Fibroblast of lung (primary cell): ENCODE measurements around the gene ZNF883. TPM values are rescaled to one million over a fixed set of nuclear protein-coding genes. Genes with fewer than 3 reads are reported as not detected.
A peak's percentile ranks its signal among the peaks of the same experiment; 100 is the strongest.

Experiments
- DNase-seq, 2 donors: peaks; one replicate each; pipeline versions ENCODE4 v3.0.0 to v3.0.0-alpha.2; 2010; ENCODE audit warnings: low read depth in 2 of 2
- H2AFZ ChIP-seq: 2 replicates; pipeline ENCODE4 v1.5.1; 2012; ENCODE audit warnings: low read length, control low read depth, inconsistent platforms
- H3K27ac ChIP-seq: 2 replicates; pipeline ENCODE4 v1.5.1; 2011; ENCODE audit warnings: low read length, control low read depth; ENCODE audit not compliant: insufficient read depth
- H3K27me3 ChIP-seq: 2 replicates; pipeline ENCODE4 v1.5.1; 2011; ENCODE audit warnings: mild to moderate bottlenecking, low read length; ENCODE audit not compliant: control insufficient read depth, insufficient read depth
- H3K36me3 ChIP-seq: 2 replicates; pipeline ENCODE4 v1.5.1; 2011; ENCODE audit warnings: low read length; ENCODE audit not compliant: control insufficient read depth, insufficient read depth
- H3K4me1 ChIP-seq: 2 replicates; pipeline ENCODE4 v1.5.1; 2011; ENCODE audit warnings: low read length; ENCODE audit not compliant: control insufficient read depth, insufficient read depth; ENCODE audit errors: extremely low read depth
- H3K4me2 ChIP-seq: 2 replicates; pipeline ENCODE4 v1.5.1; 2011; ENCODE audit warnings: low read length, control low read depth; ENCODE audit not compliant: insufficient read depth; ENCODE audit errors: extremely low read depth
- H3K4me3 ChIP-seq, 4 experiments: fragments of 200-600 bp in 1 of 4; sonication (generic) in 1 of 4; replicated peaks in 1 of 4; 2 replicates each; pipeline ENCODE4 v1.5.1; 2011 to 2016; ENCODE audit warnings: low read length in 4 of 4, low read depth in 3 of 4, mild to moderate bottlenecking in 3 of 4, control low read depth in 2 of 4, inconsistent platforms in 1 of 4, mixed read lengths in 1 of 4; ENCODE audit not compliant: insufficient read depth in 1 of 4; ENCODE audit errors: control extremely low read depth in 1 of 4
- H3K79me2 ChIP-seq: 2 replicates; pipeline ENCODE4 v1.5.1; 2012; ENCODE audit warnings: mild to moderate bottlenecking, low read length, inconsistent platforms; ENCODE audit not compliant: control insufficient read depth, insufficient read depth
- H3K9ac ChIP-seq: 2 replicates; pipeline ENCODE4 v1.5.1; 2011; ENCODE audit warnings: mild to moderate bottlenecking, low read length, control low read depth; ENCODE audit not compliant: insufficient read depth
- H3K9me3 ChIP-seq: 2 replicates; pipeline ENCODE4 v1.5.1; 2012; ENCODE audit warnings: low read depth, low read length; ENCODE audit not compliant: control insufficient read depth, insufficient read depth
- H4K20me1 ChIP-seq: 2 replicates; pipeline ENCODE4 v1.5.1; 2011; ENCODE audit warnings: low read length; ENCODE audit not compliant: control insufficient read depth, insufficient read depth; ENCODE audit errors: extremely low read depth
- CTCF ChIP-seq, 2 donors: IDR thresholded peaks in 1 of 2; conservative IDR thresholded peaks in 1 of 2; 1 replicate in 1 of 2; 2 replicates in 1 of 2; pipeline ENCODE4 v1.5.1; 2011 to 2012; ENCODE audit warnings: low read length in 2 of 2, control low read depth in 1 of 2, inconsistent platforms in 1 of 2, low read depth in 1 of 2, mild to moderate bottlenecking in 1 of 2
- EZH2 ChIP-seq: IDR thresholded peaks from 2 replicates; pipeline ENCODE4 v1.5.1; 2012; ENCODE audit warnings: low read length, control low read depth, mild to moderate bottlenecking; ENCODE audit errors: missing control alignments
- polyA plus RNA-seq, 2 donors: library from polyadenylated mRNA; depleted of rRNA in 1 of 2; stranded (reverse) in 1 of 2; unstranded in 1 of 2; fragments of >200 nt; gene quantifications; 2 replicates each; pipeline ENCODE4 v1.2.1, GENCODE V29; 2011 to 2012; ENCODE audit warnings: missing spikeins in 1 of 2
- total RNA-seq: library from RNA; depleted of rRNA; stranded (reverse); fragments of >200 nt; gene quantifications from 2 replicates; pipeline ENCODE4 v1.2.1, GENCODE V29; 2014

ZNF883 gene
- total and polyA plus RNA-seq, 2 donors (not counting 1 experiment from before 2014, with no cell fraction given) = 2.5 to 9.7 TPM

GRCh38 chr9:113026200-113026599 lies 14.2 kb upstream of the ZNF883 start:
- no peaks in the 10 kb centered on the region for H3K4me1 ChIP-seq
- H3K4me3 ChIP-seq = no peak overlapping the region
- H3K9me3 ChIP-seq = no peaks in the 10 kb centered on the region
- H3K36me3 ChIP-seq = no peaks in the 10 kb centered on the region
- no peaks in the 10 kb centered on the region for H4K20me1 ChIP-seq
- no peak overlapping the region for H2AFZ ChIP-seq
- DNase-seq = peak in 1 of 2 donors; percentile 5
- no peaks in the 10 kb centered on the region for H3K27me3 ChIP-seq
- no peaks in the 10 kb centered on the region for H3K79me2 ChIP-seq
- TF ChIP-seq EZH2 (no peak), CTCF (conservative IDR thresholded peaks at IDR 0.05 in 1 of 2, IDR thresholded peaks at IDR 0.05 in 1 of 2; ENCODE audit: low read depth in 1 of 2, low read length in 2 of 2) (no peak)
- no peak overlapping the region for H3K9ac ChIP-seq
- H3K4me2 ChIP-seq = no peak overlapping the region
- H3K27ac ChIP-seq = no peak overlapping the region

GRCh38 chr9:113018247-113018646 lies 6.3 kb upstream of the ZNF883 start:
- H3K27me3 ChIP-seq = no peaks in the 10 kb centered on the region
- no peak overlapping the region for H3K27ac ChIP-seq
- H3K9ac ChIP-seq = no peak overlapping the region
- DNase-seq = no peak
- no peaks in the 10 kb centered on the region for H3K4me1 ChIP-seq
- TF ChIP-seq EZH2 (no peak), CTCF (conservative IDR thresholded peaks at IDR 0.05 in 1 of 2, IDR thresholded peaks at IDR 0.05 in 1 of 2; ENCODE audit: low read depth in 1 of 2, low read length in 2 of 2) (no peak)
- no peaks in the 10 kb centered on the region for H4K20me1 ChIP-seq
- H3K4me3 ChIP-seq = no peak overlapping the region
- no peaks in the 10 kb centered on the region for H3K79me2 ChIP-seq
- H2AFZ ChIP-seq = no peak overlapping the region
- H3K4me2 ChIP-seq = no peak overlapping the region
- H3K36me3 ChIP-seq = no peaks in the 10 kb centered on the region
- H3K9me3 ChIP-seq = no peaks in the 10 kb centered on the region

- H3K27me3 ChIP-seq = no peaks in the 10 kb centered on the region
- no peaks in the 10 kb centered on the region for H3K4me1 ChIP-seq
- no peak overlapping the region for H3K27ac ChIP-seq
- H3K9me3 ChIP-seq = no peaks in the 10 kb centered on the region
- no peak overlapping the region for H3K9ac ChIP-seq
- DNase-seq = no peak
- H3K36me3 ChIP-seq = no peaks in the 10 kb centered on the region
- H2AFZ ChIP-seq = peak overlapping the region; percentile 4
- TF ChIP-seq EZH2 = no peak
- TF ChIP-seq CTCF (conservative IDR thresholded peaks at IDR 0.05 in 1 of 2, IDR thresholded peaks at IDR 0.05 in 1 of 2; ENCODE audit: low read depth in 1 of 2, low read length in 2 of 2) = no peak
- no peaks in the 10 kb centered on the region for H3K79me2 ChIP-seq
- H4K20me1 ChIP-seq = no peaks in the 10 kb centered on the region
- peak overlapping the region in 3 of 4 experiments; percentile 41 to 74 (median 63) for H3K4me3 ChIP-seq
- peak overlapping the region; percentile 62 for H3K4me2 ChIP-seq
Measured at GRCh38 chr9:113012492-113012891, 500 bp upstream of the ZNF883 start.
